K562 (cell line): ENCODE results near the gene PDPK1. TPM values are rescaled to one million over a fixed set of nuclear protein-coding genes. Genes with fewer than 3 reads are reported as not detected.

ENCODE experiments used
- ARHGAP35 ChIP-seq: fragments of 450-650 bp; IDR thresholded peaks from 2 replicates; pipeline ENCODE4 v1.6.1; 2018; ENCODE audit not compliant: partially characterized antibody
- BMI1 ChIP-seq: fragments of 150-350 bp; IDR thresholded peaks from 2 replicates; pipeline ENCODE4 v1.6.1; 2014; ENCODE audit warnings: low read length
- C11orf30 ChIP-seq: fragments of 450-650 bp; IDR thresholded peaks from 2 replicates; pipeline ENCODE4 v1.6.1; 2016; ENCODE audit warnings: low read depth, mild to moderate bottlenecking
- EGR1 ChIP-seq: fragments of 450-650 bp; conservative IDR thresholded peaks from 2 replicates; pipeline ENCODE4 v1.6.1; 2017; ENCODE audit warnings: mild to moderate bottlenecking
- ETV6 ChIP-seq, 3 experiments: fragments of 150-350 bp in 1 of 3; sonication (generic) in 1 of 3; formaldehyde crosslinking in 1 of 3; IDR thresholded peaks; 2 replicates each; pipeline versions ENCODE4 v1.6.1 to v1.8.0; 2014 to 2022; ENCODE audit warnings: borderline replicate concordance in 2 of 3, low read depth in 2 of 3, antibody characterized with exemption in 1 of 3, low read length in 1 of 3, mild to moderate bottlenecking in 1 of 3, missing genetic modification reagents in 1 of 3
- FOXJ3 ChIP-seq: sonication (generic); formaldehyde crosslinking; IDR thresholded peaks from 2 replicates; pipeline ENCODE4 v1.4.0; 2020; ENCODE audit warnings: mild to moderate bottlenecking, missing genetic modification reagents
- GABPB2 ChIP-seq: fragments of 250-450 bp; sonication (Bioruptor Pico); conservative IDR thresholded peaks from 2 replicates; pipeline ENCODE4 v1.5.1; 2021; ENCODE audit warnings: mild to moderate bottlenecking
- GTF2A2 ChIP-seq: IDR thresholded peaks from 2 replicates; pipeline ENCODE4 v1.6.1; 2016; ENCODE audit warnings: mild to moderate bottlenecking, missing genetic modification characterization, missing compliant biosample characterization
- HCFC1 ChIP-seq: IDR thresholded peaks from 2 replicates; pipeline ENCODE4 v1.6.1; 2012; ENCODE audit warnings: low read depth, low read length, improper control_type of control experiment
- IRF1 ChIP-seq: sonication (generic); formaldehyde crosslinking; IDR thresholded peaks from 2 replicates; pipeline ENCODE4 v1.8.0; 2022; ENCODE audit warnings: missing genetic modification reagents, mild to moderate bottlenecking, borderline replicate concordance
- KLF6 ChIP-seq: fragments of 250-450 bp; sonication (Bioruptor Pico); IDR thresholded peaks from 2 replicates; pipeline ENCODE4 v1.4.0; 2020; ENCODE audit warnings: mild to moderate bottlenecking, moderate library complexity, borderline replicate concordance
- PHB ChIP-seq: fragments of 250-450 bp; sonication (Bioruptor Pico); IDR thresholded peaks from 2 replicates; pipeline ENCODE4 v1.5.0; 2021
- RBM22 ChIP-seq: fragments of 200-400 bp; formaldehyde crosslinking; IDR thresholded peaks from 2 replicates; pipeline ENCODE4 v1.6.1; 2018; ENCODE audit warnings: low read length, low read depth; ENCODE audit not compliant: poor library complexity, severe bottlenecking
- RBM39 ChIP-seq: fragments of 200-400 bp; formaldehyde crosslinking; optimal IDR thresholded peaks from 2 replicates; pipeline ENCODE3; 2018; ENCODE audit warnings: low read depth, low read length
- SIRT6 ChIP-seq: IDR thresholded peaks from one replicate; pipeline ENCODE4 v1.6.1; 2012; ENCODE audit warnings: low read depth, mild to moderate bottlenecking, control low read depth, inconsistent platforms, low read length, moderate library complexity
- TFE3 ChIP-seq: fragments of 450-650 bp; formaldehyde crosslinking; IDR thresholded peaks from 2 replicates; pipeline ENCODE4 v1.4.0; 2020; ENCODE audit warnings: mild to moderate bottlenecking, mixed read lengths
- THAP12 ChIP-seq: fragments of 250-450 bp; sonication (Bioruptor Pico); IDR thresholded peaks from 2 replicates; pipeline ENCODE4 v1.9.0; 2021; ENCODE audit warnings: mild to moderate bottlenecking, inconsistent platforms
- USF1 ChIP-seq: sonication (generic); formaldehyde crosslinking; IDR thresholded peaks from 2 replicates; pipeline ENCODE4 v1.9.0; 2022; ENCODE audit warnings: mild to moderate bottlenecking, missing genetic modification reagents
- YY1 ChIP-seq, 3 experiments: IDR thresholded peaks; 2 replicates each; pipeline ENCODE4 v1.6.1; 2011; ENCODE audit warnings: low read length in 2 of 3, mild to moderate bottlenecking in 2 of 3, moderate library complexity in 2 of 3, borderline replicate concordance in 1 of 3, control low read depth in 1 of 3, low read depth in 1 of 3; ENCODE audit not compliant: insufficient read depth in 3 of 3, insufficient replicate concordance in 2 of 3, control insufficient read depth in 1 of 3, insufficient read length in 1 of 3; ENCODE audit errors: extremely low read depth in 1 of 3
- ZNF253 ChIP-seq: fragments of 250-450 bp; sonication (Bioruptor Pico); conservative IDR thresholded peaks from 2 replicates; pipeline ENCODE4 v1.6.1; 2021; ENCODE audit warnings: mild to moderate bottlenecking
- ZNF76 ChIP-seq: fragments of 250-450 bp; sonication (Bioruptor Pico); IDR thresholded peaks from 2 replicates; pipeline ENCODE4 v1.4.0; 2020; ENCODE audit warnings: mild to moderate bottlenecking, moderate library complexity, borderline replicate concordance
- polyA plus RNA-seq, 8 experiments: library from polyadenylated mRNA; depleted of rRNA in 4 of 8; stranded (reverse) in 5 of 8; unstranded in 3 of 8; fragments of >200 nt; fragmentation: Nextera tagmentation in 2 of 8; fragmentation: Illumina TruSeq in 1 of 8; extraction: Ambion mirVana in 2 of 8; extraction: Trizol in 1 of 8; gene quantifications; 2 replicates each; pipeline versions ENCODE4 v1.2.1 to v1.2.3, GENCODE V29; 2011 to 2014; ENCODE audit warnings: inconsistent platforms in 1 of 8, missing spikeins in 1 of 8
- total RNA-seq, 7 experiments: library from RNA; depleted of rRNA in 6 of 7; stranded (reverse); fragments of >200 nt in 6 of 7; fragmentation: Illumina TruSeq in 2 of 7; extraction: Trizol in 2 of 7; gene quantifications; 2 replicates each; pipeline versions ENCODE4 v1.2.1 to v1.2.3, GENCODE V29; 2011 to 2021; ENCODE audit warnings: low replicate concordance in 1 of 7

Gene PDPK1
- total and polyA plus RNA-seq, 9 of the 15 experiments (the other 6 are each of a cell fraction or from before 2014, with no cell fraction given), result 4.0 to 37.2 (median 18.7) TPM

GRCh38 chr16:2603165-2604015 is 65.6 kb downstream of the PDPK1 start (continued):
- TF ChIP-seq RBM22 (peak; percentile 97), PHB (CRISPR knock-in tag) (no peak; the same call in 1 of the 2 replicates), KLF6 (peak; percentile 71; the same call in 1 of the 2 replicates), ARHGAP35 (no peak), ZNF253 (CRISPR knock-in tag) (no peak), FOXJ3 (CRISPR knock-in tag) (no peak), ZNF76 (CRISPR knock-in tag) (no peak), RBM39 (no peak), GTF2A2 (tag) (no peak), GABPB2 (CRISPR knock-in tag) (peak; percentile 63; the same call in 1 of the 2 replicates), USF1 (CRISPR knock-in tag) (peak; percentile 95), BMI1 (no peak), C11orf30 (peak; percentile 98), IRF1 (CRISPR knock-in tag) (no peak), SIRT6 (no peak), YY1 (IDR thresholded peaks at IDR 0.05; ENCODE audit: borderline replicate concordance in 1 of 3, control insufficient read depth in 1 of 3, extremely low read depth in 1 of 3, insufficient read depth in 3 of 3, insufficient read length in 1 of 3, insufficient replicate concordance in 2 of 3, low read depth in 1 of 3, low read length in 2 of 3) (peak; percentile 38 to 92 (median 88)), EGR1 (peak; percentile 92), HCFC1 (peak; percentile 90), ETV6 (IDR thresholded peaks at IDR 0.05; ENCODE audit: borderline replicate concordance in 1 of 2, low read depth in 2 of 2, low read length in 1 of 2) (no peak), ETV6 (CRISPR knock-in tag; IDR thresholded peaks at IDR 0.05; ENCODE audit: borderline replicate concordance) (no peak), TFE3 (CRISPR knock-in tag) (peak; percentile 76), THAP12 (0 out of 2 replicates have a peak, but pooled peaks have one; percentile 19)
